SK-N-SH treated with all-trans-retinoic acid at 6 μM for 48 hours (cell line): ENCODE results near the gene KLHDC2.

Experiments used
- ATAC-seq: fragments of 200-7000 bp; cut with Tn5 transposase; 3 replicates; pipeline ENCODE4 v1.9.1; 2020; ENCODE audit warnings: mild to moderate bottlenecking, moderate library complexity
- ARNTL ChIP-seq: fragments of 450-650 bp; formaldehyde crosslinking; IDR thresholded peaks from 2 replicates; pipeline ENCODE4 v1.5.0; 2020; ENCODE audit warnings: low read depth, mild to moderate bottlenecking, moderate library complexity, borderline replicate concordance
- CREB5 ChIP-seq: fragments of 250-450 bp; sonication (Bioruptor Pico); IDR thresholded peaks from 2 replicates; pipeline ENCODE4 v1.5.1; 2020; ENCODE audit warnings: low read depth, mild to moderate bottlenecking, moderate library complexity
- CSDC2 ChIP-seq: fragments of 250-450 bp; sonication (Bioruptor Pico); IDR thresholded peaks from 2 replicates; pipeline ENCODE4 v1.5.0; 2020; ENCODE audit warnings: mild to moderate bottlenecking, moderate library complexity
- CSRNP3 ChIP-seq: fragments of 250-450 bp; sonication (Bioruptor Pico); IDR thresholded peaks from 2 replicates; pipeline ENCODE4 v1.5.1; 2021; ENCODE audit warnings: mild to moderate bottlenecking, moderate library complexity
- ISL1 ChIP-seq: fragments of 250-450 bp; sonication (Bioruptor Pico); IDR thresholded peaks from 2 replicates; pipeline ENCODE4 v2.1.2; 2022; ENCODE audit warnings: mild to moderate bottlenecking, moderate library complexity
- OSR1 ChIP-seq: fragments of 250-450 bp; sonication (Bioruptor Pico); IDR thresholded peaks from 2 replicates; pipeline ENCODE4 v1.8.0; 2022; ENCODE audit warnings: moderate library complexity, mild to moderate bottlenecking, inconsistent platforms
- PATZ1 ChIP-seq: fragments of 250-450 bp; sonication (Bioruptor Pico); IDR thresholded peaks from 2 replicates; pipeline ENCODE4 v1.8.0; 2020; ENCODE audit warnings: mild to moderate bottlenecking, moderate library complexity, borderline replicate concordance
- POU6F1 ChIP-seq: fragments of 250-450 bp; sonication (Bioruptor Pico); IDR thresholded peaks from 2 replicates; pipeline ENCODE4 v1.8.0; 2021; ENCODE audit warnings: low read depth, mild to moderate bottlenecking, moderate library complexity, borderline replicate concordance
- RARB ChIP-seq: fragments of 250-450 bp; sonication (Bioruptor Pico); IDR thresholded peaks from 2 replicates; pipeline ENCODE4 v1.8.0; 2021; ENCODE audit warnings: mild to moderate bottlenecking, moderate library complexity
- SNAI2 ChIP-seq: fragments of 250-450 bp; sonication (Bioruptor Pico); IDR thresholded peaks from 2 replicates; pipeline ENCODE4 v1.5.0; 2020; ENCODE audit warnings: mild to moderate bottlenecking, moderate library complexity
- ZC3H10 ChIP-seq: fragments of 250-450 bp; sonication (Bioruptor Pico); IDR thresholded peaks from 2 replicates; pipeline ENCODE4 v1.5.1; 2021; ENCODE audit warnings: mild to moderate bottlenecking, moderate library complexity
- ZFP3 ChIP-seq: fragments of 250-450 bp; sonication (Bioruptor Pico); IDR thresholded peaks from 2 replicates; pipeline ENCODE4 v1.5.0; 2020; ENCODE audit warnings: mild to moderate bottlenecking, moderate library complexity
- ZFP30 ChIP-seq: fragments of 450-650 bp; formaldehyde crosslinking; IDR thresholded peaks from 2 replicates; pipeline ENCODE4 v1.5.0; 2022; ENCODE audit warnings: mild to moderate bottlenecking, moderate library complexity
- ZNF565 ChIP-seq: fragments of 450-650 bp; formaldehyde crosslinking; conservative IDR thresholded peaks from 2 replicates; pipeline ENCODE4 v1.5.0; 2020; ENCODE audit warnings: low read depth, mild to moderate bottlenecking, moderate library complexity
- ZNF70 ChIP-seq: fragments of 450-650 bp; formaldehyde crosslinking; IDR thresholded peaks from 2 replicates; pipeline ENCODE4 v1.5.0; 2020; ENCODE audit warnings: mild to moderate bottlenecking, moderate library complexity
- ZNF8 ChIP-seq: fragments of 450-650 bp; formaldehyde crosslinking; IDR thresholded peaks from 2 replicates; pipeline ENCODE4 v1.5.0; 2020; ENCODE audit warnings: mild to moderate bottlenecking, moderate library complexity

The KLHDC2 gene

GRCh38 chr14:49754570-49755097 lies 13.3 kb upstream of the KLHDC2 start:
- ATAC-seq: no peak
- TF ChIP-seq CSRNP3 (CRISPR knock-in tag): no peak
- no peak for TF ChIP-seq ZNF565 (CRISPR knock-in tag)
- no peak for TF ChIP-seq ARNTL (CRISPR knock-in tag)
- TF ChIP-seq ZC3H10 (CRISPR knock-in tag): no peak
- TF ChIP-seq ZNF8: no peak
- no peak for TF ChIP-seq ZNF70 (CRISPR knock-in tag)
- TF ChIP-seq PATZ1: no peak
- TF ChIP-seq CSDC2 (CRISPR knock-in tag): no peak

- no peak for ATAC-seq
- no peak for TF ChIP-seq ZNF70 (CRISPR knock-in tag)
- no peak for TF ChIP-seq ZFP30 (CRISPR knock-in tag)
- TF ChIP-seq PATZ1: no peak
- no peak for TF ChIP-seq CREB5 (CRISPR knock-in tag)
- no peak for TF ChIP-seq ZNF565 (CRISPR knock-in tag)
- TF ChIP-seq POU6F1 (CRISPR knock-in tag): no peak
- no peak for TF ChIP-seq CSDC2 (CRISPR knock-in tag)
- TF ChIP-seq, all 23 proteins: peak for 0
Measured at GRCh38 chr14:49755378-49755777, 12.6 kb upstream of the KLHDC2 start.

GRCh38 chr14:49761839-49762551 lies 6.0 kb upstream of the KLHDC2 start:
- ATAC-seq: no peak
- no peak for TF ChIP-seq OSR1 (CRISPR knock-in tag)
- no peak for TF ChIP-seq CSRNP3 (CRISPR knock-in tag)
- TF ChIP-seq, all 23 proteins: peak for 0

- no peak for ATAC-seq
- no peak for TF ChIP-seq SNAI2 (CRISPR knock-in tag)
- TF ChIP-seq CSRNP3 (CRISPR knock-in tag): no peak
- TF ChIP-seq ISL1 (CRISPR knock-in tag): no peak
- TF ChIP-seq ZFP3 (CRISPR knock-in tag): no peak
- TF ChIP-seq PATZ1: no peak
- TF ChIP-seq ZNF70 (CRISPR knock-in tag): no peak
- TF ChIP-seq ZNF565 (CRISPR knock-in tag): no peak
- no peak for TF ChIP-seq RARB (CRISPR knock-in tag)
- TF ChIP-seq ARNTL (CRISPR knock-in tag): no peak
- no peak for TF ChIP-seq CSDC2 (CRISPR knock-in tag)
- no peak for TF ChIP-seq OSR1 (CRISPR knock-in tag)
Measured at GRCh38 chr14:49766839-49767238, 1.1 kb upstream of the KLHDC2 start.
